GM19455 (cell line): ENCODE data around the gene PATJ.
"Not testable (repeated sequence)": the region's sequence is repeated elsewhere in the genome, so short reads cannot be mapped to it uniquely, and the experiment has no call there.

Source experiments
- ATAC-seq: cut with Tn5 transposase; IDR thresholded peaks from one replicate; pipeline ENCODE4 v1.9.1; 2021; ENCODE audit not compliant: unreplicated experiment

The PATJ gene

GRCh38 chr1:61741711-61742619, at the start of gene PATJ:
PATJ (plus strand) TSS chr1:61742480; CDS start chr1:61762893, 20,413 bp downstream.
- peak; percentile 80 for ATAC-seq

- ATAC-seq = no peak
Observed at GRCh38 chr1:61699911-61700851, 42.1 kb upstream of the PATJ start.

GRCh38 chr1:61708953-61709907, 33.0 kb upstream of the PATJ start:
- no peak for ATAC-seq

- no peak for ATAC-seq
Observed at GRCh38 chr1:61709908-61710289, 32.4 kb upstream of the PATJ start.

- ATAC-seq = not testable (repeated sequence)
Observed at GRCh38 chr1:61711257-61711656, 31.0 kb upstream of the PATJ start.

GRCh38 chr1:61711969-61712368, 30.3 kb upstream of the PATJ start:
- ATAC-seq = no peak

- not testable (repeated sequence) for ATAC-seq
Observed at GRCh38 chr1:61718996-61719663, 23.1 kb upstream of the PATJ start.

GRCh38 chr1:61724506-61724812, 17.8 kb upstream of the PATJ start:
- ATAC-seq = no peak

GRCh38 chr1:61724813-61725694, 17.2 kb upstream of the PATJ start, which contains the start of gene TM2D1:
TM2D1 (minus strand) TSS chr1:61725141; CDS start chr1:61725120, 21 bp downstream.
- peak; percentile 100 for ATAC-seq

- no peak for ATAC-seq
Observed at GRCh38 chr1:61727544-61727943, 14.7 kb upstream of the PATJ start.

GRCh38 chr1:61730679-61731078, 11.6 kb upstream of the PATJ start:
- ATAC-seq = not testable (repeated sequence)

- ATAC-seq = no peak
Observed at GRCh38 chr1:61732726-61733125, 9.6 kb upstream of the PATJ start.

- no peak for ATAC-seq
Observed at GRCh38 chr1:61740751-61741700, 1.3 kb upstream of the PATJ start.

- peak; percentile 46 for ATAC-seq
Observed at GRCh38 chr1:61742620-61743430, 545 bp downstream of the PATJ start.

- ATAC-seq = no peak
Observed at GRCh38 chr1:61743431-61743705, 1.1 kb downstream of the PATJ start.

GRCh38 chr1:61743716-61744580, 1.7 kb downstream of the PATJ start:
- no peak for ATAC-seq
